GM10266 (cell line): ENCODE measurements around the gene ARHGAP6.

Experiments
- DNase-seq: peaks from one replicate; pipeline ENCODE4 v3.0.0; 2012; ENCODE audit errors: extremely low spot score
- TF ChIP-seq, protein P1 (sequence below): IDR thresholded peaks from 2 replicates; pipeline ENCODE4 v1.5.1; 2012; ENCODE audit warnings: mild to moderate bottlenecking, low read depth; ENCODE audit not compliant: control insufficient read depth, insufficient read depth; ENCODE audit errors: missing control alignments

Gene ARHGAP6

DNA sequence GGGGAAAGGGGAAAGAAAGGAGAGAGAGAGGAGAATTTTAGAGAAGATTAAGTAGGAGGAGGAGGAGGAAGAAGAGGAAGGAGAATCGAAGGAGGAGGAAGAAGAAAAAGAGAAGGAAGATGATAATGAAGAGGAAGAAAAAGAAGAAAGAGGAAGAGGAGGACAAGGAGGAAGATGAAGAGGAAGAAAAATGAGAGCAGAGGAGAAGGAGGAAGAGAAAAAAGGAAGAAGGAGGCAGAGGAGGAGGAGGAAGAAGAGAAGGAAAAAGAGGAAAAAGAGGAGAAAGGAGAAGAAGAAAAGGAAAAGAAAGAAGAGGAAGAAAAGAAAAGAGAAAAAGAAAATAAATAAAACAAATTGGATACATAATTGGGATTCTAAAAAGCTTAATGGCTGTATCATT lies 181.4 kb downstream of the ARHGAP6 start:
- no peak for DNase-seq
- TF ChIP-seq, protein P1, sequence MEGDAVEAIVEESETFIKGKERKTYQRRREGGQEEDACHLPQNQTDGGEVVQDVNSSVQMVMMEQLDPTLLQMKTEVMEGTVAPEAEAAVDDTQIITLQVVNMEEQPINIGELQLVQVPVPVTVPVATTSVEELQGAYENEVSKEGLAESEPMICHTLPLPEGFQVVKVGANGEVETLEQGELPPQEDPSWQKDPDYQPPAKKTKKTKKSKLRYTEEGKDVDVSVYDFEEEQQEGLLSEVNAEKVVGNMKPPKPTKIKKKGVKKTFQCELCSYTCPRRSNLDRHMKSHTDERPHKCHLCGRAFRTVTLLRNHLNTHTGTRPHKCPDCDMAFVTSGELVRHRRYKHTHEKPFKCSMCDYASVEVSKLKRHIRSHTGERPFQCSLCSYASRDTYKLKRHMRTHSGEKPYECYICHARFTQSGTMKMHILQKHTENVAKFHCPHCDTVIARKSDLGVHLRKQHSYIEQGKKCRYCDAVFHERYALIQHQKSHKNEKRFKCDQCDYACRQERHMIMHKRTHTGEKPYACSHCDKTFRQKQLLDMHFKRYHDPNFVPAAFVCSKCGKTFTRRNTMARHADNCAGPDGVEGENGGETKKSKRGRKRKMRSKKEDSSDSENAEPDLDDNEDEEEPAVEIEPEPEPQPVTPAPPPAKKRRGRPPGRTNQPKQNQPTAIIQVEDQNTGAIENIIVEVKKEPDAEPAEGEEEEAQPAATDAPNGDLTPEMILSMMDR: no peak

DNA sequence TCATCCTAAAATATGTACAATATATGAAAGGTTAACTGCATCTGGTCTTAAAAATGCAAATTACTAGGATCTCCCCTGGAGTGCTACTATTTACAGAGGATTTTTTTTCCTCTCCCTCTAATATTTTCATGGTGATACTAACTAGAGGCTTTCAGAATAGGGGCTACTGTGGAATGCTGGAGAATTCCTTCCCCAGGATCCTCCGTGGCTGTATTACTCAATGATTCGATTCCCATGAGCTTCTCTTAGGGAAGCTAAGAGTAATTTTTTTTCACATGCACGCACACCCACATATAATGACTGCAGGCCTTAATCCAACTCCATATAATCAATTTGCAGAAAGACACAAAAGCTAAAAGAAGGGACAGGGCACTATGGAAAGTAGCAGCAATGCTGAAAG lies 184.7 kb downstream of the ARHGAP6 start:
- TF ChIP-seq, protein P1: no peak
- no peak for DNase-seq

DNA sequence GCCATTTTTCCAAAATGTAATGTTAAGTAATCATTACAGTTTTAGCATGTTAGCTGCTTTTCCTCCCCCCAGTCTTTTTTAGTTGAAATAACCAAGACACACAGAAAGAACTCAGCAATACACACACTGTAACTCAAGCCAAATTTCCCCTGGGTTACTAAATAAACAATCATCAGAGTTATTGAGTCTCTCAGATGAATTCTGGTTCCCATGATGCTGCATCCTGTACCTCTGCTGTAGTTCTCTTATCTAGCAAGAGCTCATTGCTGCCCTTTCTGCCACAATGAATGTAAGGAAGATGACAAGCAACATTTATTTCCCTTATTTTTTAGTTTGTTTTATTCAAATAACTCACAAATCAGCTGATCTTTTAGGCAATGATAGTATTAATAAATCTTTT lies 185.1 kb downstream of the ARHGAP6 start:
- DNase-seq: no peak

DNA sequence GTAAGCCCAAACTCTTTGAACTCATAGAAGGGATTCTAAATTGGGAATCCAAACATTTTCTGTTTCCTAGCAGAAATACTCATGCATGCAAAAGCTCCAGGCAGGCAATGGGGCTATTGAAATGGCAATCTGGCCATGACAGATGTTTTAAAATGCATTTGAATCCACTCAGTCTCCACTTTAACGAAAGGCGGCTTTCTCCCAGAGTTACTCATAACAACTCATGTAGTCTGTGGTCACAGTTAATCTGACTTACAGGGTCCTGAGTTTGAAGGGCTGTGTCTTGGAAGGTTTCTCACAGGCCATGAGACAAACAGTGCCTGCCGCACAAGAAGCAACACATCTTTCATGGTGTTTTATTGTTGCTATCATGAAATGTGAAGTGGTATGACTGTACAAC lies 186.8 kb downstream of the ARHGAP6 start:
- TF ChIP-seq, protein P1: no peak
- no peak for DNase-seq

More for the DNA sequence above, 185.1 kb downstream of the ARHGAP6 start:
- TF ChIP-seq, protein P1: no peak

DNA sequence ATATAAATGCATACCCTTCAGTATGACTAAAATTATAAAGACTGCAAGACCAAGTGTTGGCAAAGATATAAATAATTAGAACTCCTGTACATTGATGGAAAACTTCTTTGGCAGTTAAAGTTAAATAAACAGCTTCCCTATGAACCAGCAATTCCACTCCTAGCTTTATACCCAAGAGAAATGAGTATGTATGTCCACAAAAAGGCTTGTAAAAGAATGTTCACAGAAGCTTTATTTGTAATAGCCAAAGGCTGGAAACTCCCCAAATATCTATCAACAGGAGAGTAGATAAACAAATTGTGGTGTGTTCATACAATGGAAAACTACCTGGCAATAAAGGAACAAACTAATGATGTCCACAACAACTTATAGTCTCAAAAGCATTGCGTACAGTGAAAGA lies 187.7 kb downstream of the ARHGAP6 start:
- TF ChIP-seq, protein P1: no peak
- no peak for DNase-seq

DNA sequence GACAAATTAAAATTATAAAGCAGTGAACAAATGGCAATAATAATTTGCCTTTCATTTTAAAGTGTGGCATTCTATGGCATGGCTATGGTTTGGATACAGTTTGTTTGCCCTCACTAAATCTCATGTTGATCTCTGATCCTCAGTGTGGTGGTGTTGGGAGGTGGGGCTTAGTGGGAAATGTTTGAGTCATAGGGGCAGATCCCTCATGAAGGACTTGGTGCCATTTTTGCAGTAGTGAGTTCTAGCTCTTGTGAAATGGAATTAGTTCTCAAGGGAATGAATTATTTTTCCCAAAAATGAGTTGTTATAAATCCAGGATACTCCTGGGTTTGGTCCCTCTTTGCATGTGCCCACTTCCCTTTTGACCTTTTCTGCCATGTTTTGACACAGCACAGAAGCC lies 191.1 kb downstream of the ARHGAP6 start:
- TF ChIP-seq, protein P1: no peak
- DNase-seq: no peak

DNA sequence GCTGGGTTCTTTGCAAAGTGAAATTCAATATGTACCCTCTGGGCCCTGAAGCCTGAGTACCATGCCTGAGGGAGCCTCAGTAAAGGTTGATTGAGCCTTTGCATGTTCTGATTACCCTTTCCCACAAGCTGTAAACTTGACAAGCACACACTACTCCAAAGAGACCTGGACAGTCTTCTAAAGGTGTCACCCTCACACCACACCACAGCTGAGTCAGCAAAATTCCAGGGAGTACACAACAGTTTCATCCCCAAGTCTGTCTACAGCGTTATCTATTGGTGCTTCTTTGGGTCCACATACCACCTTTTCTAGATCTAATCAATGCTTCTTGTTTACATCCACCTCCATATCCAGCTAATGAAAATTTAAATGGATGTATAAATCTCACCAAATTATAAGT lies 191.7 kb downstream of the ARHGAP6 start:
- TF ChIP-seq, protein P1: no peak
- no peak for DNase-seq
